Inferior parietal cortex (tissue), 1 donor: Measurements from ENCODE around the gene XPO6.

Source experiments
- DNase-seq: peaks from one replicate; pipeline ENCODE4 v3.0.0-alpha.2; 2016; ENCODE audit errors: extremely low spot score

XPO6 gene

DNA sequence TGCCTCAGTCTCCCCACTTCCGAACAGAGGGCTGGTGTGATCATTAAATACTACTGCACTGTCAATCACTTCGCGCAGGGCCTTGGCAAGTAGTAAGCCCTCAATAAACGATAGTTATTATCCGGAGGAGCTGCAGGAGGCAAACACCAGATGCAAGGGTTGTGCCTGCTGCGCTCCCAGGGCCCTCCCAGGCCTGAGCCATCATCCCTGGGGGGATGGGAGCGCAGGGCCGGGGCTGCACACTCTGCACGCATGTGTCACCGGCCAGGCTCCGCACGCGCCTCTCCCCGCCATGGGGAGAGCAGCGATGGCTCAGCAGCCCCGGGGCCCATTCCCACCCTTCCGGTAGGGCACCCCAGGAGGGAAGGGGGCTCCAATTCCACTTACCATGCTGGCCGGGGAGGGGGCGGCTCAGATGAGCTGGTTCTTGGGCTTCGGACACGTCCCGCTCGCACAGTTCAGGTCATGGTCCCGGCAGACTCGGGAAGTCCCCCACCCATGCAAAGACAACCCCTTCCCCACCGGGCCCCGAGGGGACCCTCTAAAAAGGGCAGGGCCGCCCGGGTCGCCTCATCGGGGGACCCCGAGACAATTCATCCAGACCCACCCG, 681 bp downstream of the XPO6 start:
- no peak for DNase-seq

DNA sequence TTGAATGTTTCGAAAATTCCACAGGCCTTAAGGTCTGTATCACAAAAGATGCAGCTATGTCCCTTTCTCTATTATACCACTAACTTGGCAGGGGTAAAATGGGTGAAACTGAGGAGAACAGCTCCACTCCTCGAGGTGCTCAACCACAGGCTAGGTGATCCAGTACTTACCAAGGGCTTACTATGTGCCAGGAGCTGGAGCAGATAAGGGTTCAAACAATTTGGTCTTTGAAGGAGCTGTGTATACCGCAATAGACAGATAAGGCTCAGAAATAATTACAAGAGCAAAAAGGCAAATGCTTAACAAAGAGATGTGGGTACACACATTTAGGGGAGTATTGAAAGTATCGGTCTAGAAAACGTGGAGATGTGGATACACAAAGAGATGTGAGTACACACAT, 1.5 kb downstream of the XPO6 start:
- no peak for DNase-seq

DNA sequence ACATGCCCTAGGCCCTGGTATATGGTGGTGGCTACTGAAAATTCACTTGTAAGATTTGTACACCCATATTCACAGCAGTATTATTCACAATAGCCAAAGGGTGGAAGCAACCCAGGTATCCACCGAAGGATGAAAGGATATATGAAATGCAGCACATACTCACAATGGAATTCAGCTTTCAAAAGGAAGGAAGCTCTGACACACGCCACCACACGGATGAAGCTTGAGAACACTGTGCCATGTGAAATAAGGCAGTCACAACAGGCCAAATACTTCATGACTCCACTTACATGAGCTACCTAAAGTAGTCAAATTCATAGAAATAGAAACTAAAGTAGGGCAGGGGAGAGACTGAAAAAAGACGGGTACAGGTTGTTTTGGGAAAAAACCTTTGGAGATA, 2.9 kb downstream of the XPO6 start:
- no peak for DNase-seq

DNA sequence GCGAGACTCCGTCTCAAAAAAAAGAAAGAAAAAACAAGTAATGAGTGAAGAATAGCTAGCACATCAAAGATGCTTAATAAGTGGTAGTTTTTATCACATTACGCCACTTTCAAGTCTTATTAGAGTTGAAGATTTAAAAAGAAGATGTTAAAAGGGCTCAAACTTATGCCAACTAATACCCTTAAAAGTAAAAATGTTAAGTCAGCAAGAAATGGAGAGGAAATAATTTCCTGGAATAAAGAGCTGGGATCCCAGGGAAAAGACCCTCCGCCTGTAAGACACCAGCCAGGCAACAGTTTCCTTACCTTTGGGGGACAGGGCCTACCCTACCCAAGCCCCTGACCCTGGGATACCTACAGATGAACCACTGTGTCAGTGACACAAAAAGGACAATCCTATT, 3.6 kb downstream of the XPO6 start:
- DNase-seq = no peak

DNA sequence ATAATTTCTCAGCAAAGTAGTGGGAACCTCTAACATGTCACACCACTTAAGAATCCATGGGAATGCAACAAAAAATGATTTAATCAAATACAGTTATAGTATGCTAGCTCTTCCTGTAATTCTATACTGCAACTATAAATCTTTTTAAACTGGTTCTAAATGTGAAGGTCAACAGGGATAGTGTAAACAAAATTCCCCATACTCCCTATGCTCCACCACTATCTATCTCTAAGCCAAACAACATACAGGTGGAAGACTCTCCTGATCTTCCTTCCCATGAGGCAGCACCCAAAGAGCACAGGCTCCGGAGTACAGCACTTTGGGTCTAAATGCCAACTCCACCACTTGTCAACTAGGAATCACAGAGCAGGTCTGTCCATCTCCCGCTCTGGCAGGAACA, 4.4 kb downstream of the XPO6 start:
- DNase-seq = no peak

DNA sequence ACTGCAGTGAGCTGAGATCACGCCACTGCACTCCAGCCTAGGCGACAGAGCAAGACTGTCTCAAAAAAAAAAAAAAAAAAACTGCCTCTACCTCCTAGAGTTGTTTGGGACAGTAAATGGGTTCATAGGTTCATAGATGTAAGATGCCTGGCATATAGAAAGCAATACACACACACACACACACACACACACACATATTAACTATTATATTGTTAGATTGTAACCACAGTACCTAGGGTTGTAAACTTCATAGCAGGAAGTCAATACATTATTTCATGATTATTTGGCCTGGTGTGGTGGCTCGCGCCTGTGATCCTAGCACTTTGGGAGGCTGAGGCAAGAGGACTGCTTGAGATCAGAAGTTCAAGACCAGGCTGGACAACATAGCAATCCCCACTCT, 5.8 kb downstream of the XPO6 start:
- no peak for DNase-seq

DNA sequence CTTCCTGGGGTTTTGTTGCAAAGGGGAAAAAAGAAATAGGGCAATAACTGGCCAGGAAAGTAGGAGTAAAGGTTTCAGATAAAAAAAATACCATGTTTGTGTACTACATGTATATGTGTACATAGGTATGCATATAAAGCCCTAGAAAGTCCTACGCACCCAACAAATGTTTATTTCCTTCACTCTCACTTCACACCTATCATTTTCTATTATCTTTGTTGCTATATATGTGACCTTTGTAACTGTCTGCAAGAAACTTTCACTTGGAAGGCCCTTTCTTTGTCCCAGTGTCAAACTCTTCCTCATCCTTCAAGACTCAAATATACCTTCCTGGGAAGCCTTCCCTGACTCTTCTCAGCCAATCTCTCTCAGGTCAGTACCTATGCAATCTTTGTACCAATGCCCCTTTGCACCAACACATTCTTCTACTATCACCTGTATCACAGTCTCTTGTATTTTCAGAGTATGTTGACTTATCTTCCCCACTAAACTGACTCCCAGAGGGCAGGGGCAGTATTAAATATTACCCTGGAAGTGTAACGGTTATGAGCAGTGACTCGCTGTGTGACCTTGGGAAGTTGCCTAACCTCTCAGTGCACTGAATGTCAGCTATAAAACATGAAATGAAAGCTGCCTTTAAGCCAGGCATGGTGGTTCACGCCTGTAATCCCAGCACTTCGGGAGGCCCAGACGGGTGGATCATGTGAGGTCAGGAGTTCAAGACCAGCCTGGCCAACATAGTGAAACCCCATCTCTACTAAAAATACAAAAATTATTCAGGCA, 6.5 kb downstream of the XPO6 start:
- DNase-seq = no peak

DNA sequence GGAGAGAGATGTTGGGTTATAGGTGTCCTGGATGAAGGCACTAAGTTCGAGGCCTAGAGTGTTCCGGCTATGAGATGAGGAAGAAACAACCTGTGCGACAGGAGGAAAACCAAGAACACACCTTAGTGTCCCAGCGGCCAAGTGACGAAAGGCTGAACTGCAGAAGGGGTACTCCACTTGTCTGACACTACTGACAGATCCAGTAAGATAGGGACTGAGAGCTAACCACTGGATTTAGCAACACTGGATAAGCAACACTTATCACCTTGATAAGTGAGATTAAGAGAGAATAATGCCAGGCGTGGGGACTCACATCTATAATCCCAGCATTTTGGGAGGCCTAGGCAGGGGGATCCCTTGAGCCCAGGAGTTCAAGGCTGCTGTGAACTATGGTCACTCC, 7.1 kb downstream of the XPO6 start:
- no peak for DNase-seq

DNA sequence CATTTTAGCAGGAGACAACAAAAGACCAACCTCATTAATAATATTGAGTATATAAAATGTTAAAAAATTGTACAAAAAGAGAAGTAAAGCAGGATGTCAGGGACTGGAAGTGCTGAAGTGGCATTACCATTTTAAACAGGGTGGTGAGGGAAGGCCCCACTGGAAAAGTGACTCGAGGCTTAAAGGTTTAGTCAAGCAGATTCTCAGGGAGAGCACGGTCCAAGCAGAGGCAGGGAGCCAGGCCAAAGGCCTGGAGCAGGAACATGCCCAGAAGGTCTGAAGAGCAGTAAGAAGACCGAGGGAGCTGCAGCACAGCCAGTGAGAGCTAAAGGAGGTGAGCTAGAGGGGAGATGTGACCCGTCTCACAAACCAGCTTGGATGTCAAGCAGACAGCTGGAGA, 7.6 kb downstream of the XPO6 start:
- no peak for DNase-seq

DNA sequence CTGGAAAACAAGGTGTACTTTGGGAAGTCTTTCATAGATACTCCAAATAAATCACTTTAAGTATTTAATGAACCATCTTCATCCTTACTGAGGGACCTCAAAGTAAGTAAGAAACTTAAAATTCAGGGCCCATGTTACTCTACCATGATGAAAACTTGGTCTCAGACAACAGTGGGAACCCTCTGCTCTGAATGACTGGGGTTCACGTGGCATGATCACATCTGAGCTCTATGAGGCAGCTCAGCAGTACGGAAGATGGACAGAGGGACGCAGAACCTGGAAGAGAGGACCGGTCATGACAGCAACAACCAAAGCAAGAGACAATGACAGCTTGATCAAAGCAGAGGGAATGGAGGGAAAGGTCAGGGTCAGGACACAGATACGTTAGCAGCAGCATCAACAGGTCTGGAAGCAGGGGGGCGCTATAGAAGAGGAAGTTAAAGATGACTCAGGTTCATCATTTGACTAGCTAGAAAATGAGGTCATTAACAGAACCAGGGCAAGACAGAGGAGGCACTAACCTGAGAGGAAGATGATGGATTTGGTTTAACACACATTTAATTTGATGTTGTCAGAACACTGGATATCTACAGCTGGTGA, 9.5 kb downstream of the XPO6 start:
- no peak for DNase-seq

DNA sequence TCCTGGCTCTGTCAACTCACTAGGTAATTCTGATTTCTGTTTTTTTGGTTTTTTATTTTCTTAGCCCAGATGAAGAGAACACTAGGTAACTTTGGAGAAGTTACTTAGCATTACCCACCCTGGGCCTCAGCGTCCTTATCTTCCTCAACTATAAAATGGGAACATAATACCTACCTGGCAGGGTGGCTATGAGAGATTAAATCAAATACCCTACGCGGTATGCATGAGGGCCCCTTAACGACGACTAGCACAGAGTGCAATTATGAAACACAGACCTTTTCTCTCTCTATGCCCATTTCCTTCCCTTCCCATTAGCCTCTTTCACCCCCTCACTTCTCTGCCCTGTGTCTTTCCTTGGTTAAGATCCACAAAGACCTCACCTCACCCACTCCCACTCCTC, 11.1 kb downstream of the XPO6 start:
- no peak for DNase-seq

DNA sequence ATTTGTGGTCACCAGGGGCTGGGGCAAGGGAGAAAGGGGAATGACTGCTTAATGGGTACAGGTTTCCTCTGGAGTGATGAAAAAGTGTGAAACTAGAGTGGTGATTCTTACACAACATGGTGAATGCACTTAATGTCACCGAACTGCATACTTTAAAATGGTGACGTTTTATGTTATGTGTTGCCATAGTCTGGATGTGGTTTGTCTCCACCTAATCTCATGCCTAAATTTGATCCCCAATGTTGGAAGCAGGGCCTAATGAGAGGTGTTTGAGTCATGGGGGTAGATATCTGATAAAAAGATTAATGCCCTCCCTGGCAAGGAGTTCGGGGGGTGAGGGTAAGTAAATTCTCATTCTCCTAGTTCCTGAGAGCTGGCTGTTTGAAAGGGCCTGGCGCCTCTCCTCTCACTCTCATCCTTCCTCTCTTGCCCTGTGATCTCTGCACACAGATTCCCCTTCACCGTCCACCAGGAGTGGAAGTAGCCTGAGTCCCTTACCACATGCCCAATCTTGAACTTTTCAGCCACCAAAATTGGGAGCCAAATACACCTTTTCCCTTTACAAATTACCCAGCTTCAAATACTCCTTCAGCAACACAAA, 15.3 kb downstream of the XPO6 start:
- DNase-seq = no peak

DNA sequence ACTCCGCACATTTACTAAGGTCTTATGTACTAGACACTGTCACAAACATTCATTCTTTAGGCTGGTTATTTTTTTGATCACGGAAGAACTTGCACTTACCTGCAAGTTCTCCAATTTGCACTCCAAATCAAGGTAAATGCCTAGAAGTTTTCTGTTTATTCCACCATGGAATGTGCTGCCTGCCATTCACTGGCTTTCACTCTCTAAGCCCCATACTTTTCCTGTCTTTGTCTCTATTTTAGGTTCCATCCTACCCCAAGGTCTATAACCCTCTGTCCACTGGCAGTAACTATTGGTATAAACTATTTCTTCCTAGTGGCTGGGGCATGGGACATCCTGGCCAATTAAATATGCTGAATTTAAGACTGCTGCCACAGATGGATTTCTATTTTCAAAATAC, 15.9 kb downstream of the XPO6 start:
- no peak for DNase-seq

DNA sequence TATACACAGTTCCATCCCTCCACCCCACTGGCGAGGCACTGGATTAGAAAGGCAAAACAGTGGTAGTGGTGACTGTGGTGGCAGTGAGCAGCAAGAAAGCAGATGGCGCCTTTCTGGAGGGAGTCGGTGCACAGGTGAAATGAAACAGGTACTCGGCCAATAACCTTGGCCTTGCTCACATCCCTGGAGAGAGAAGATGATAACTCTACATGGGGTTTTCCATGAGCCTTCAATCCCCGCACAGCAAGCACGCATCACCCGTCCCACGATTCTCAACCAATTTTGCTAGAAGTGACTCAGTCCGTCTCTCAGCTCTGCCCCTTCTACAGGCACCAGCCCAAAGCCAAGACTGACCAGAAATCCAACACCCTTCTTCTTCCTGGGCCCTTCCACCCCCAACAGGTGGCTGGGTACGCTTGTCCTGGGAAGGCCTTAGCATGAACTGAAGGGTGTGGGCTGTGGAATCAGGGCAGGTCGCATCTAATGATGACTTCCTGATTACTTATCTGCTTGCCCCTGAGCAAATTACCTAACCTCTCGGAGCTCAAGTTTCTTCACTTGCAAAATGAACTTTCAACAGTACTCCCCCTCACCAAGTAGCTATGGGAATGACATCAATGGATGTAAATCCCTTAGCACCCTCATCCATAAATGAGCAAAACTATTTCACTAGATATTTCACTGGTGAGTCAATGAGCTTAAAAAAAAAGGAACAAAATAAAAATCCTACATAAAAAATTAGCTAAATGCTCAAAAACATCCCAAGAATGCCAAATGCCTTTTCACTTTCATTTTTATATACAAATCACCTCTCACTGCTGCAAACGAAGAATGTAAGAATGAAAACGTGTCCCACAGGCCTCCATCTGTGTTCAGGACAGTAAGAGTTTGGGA, 18.0 kb downstream of the XPO6 start:
- DNase-seq = no peak

DNA sequence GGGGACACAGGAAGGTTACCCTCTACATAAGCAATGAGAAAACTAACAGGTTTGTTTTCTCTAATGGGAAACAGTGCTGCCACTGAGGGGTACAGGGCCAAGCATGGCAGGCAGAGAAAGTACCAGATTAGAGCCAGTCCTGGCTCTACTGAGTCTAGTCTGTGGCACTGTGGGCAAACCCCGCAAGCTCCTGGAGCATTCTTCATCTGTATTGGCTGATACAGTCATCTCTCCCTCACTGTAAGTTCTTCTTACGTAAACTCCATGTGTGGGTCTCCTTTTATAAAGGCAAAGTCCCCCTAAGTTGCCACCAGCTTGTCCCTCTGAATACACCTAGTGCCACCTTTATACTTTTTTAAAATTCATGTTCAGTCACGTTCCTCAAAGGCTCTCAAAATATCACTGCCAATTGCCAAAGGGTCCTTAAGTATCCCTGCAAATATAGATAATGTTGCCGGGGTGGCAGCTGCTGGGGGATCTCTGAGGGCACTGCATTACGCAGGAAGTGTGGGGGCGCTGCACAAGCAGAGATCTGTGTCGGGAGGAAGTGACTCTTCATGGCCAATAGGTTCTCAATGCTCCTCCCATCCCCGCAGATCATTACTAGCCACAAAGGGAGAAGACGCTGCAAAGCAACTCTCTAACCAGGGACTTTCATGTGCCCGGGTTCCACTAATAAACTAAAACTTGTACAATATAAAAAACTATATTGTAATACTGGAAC, 18.8 kb downstream of the XPO6 start:
- DNase-seq = no peak

DNA sequence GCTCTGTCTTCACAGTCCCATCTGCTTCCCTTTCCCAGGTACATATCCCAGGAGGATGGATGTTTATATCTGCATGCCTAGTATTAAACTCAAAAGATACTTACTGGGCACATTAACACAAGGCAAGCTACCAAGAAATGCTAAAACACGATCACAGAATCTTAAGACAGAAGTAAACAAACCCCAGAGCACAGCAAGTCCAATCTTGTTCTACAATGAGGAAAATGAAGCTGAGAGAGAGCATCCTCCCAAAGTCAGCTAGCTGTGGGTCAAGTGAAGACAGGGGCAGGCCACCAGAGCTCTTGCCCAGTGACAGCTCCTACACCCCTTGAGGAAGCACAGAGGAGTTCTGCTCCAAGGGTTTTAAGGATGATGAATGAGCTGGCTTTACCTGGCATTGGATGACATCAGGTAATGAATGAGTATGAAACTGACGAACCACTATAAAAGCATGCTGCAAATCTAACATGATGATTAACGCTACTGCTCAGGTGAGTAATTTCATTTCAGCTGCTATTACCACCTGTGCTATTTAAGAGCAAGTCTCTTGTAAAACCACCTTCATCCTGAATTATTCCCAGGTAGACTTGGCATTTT, 20.3 kb downstream of the XPO6 start:
- DNase-seq = peak; percentile 36

DNA sequence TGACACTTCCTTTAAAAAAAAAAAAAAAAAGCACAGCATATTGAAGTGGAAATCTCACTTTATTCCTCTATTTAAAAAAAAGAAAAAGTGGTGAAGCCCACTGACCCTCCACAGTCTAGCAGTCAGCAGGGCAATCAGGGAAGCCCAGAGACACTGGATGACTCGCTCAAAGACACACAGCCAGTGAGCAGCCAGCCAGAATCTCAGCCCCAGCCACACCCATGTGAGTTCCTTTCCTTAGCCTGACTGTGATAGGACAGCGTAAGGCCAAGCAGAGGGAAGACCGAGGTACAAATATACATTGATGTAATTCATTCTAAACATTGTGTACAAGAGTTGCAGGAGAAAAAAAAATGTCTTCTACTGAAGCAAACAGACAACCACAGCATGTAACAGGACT, 22.5 kb downstream of the XPO6 start:
- no peak for DNase-seq

DNA sequence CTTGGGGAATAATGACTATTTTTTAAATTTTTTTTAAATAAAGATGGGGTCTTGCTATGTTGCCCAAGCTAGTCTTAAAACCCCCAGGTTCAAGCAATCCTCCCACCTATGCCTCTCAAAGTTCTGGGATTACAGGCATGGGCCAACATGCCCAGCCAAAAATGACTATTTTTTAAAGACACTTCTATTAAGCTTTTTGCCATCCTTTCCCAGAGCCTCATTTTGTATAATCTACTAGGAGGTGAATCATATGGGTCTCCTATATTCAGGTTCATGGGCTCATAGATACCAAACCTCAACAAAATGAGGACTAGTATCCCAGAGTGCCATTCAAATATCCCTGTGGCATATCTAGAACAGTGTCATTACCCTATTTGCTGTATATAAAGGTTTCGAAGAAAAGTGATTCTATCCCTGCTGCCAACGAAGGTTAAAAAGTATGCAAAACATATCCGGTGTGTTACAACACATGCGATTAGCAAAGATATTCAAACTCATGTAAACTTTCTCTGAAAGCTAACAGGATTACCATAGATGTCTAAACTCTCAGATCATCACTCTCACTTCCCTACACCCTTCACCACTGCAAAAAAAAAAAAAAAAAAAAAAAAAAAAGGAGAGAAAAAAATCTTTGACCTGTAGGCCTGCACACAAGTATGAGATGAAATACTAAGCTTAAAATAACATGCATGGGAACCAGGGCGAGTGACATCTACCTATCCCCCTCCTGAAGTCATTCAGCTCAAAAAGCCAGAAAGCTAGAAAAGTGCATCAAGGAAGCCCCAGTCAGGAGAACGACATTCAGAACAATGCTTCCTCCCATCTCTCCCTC, 23.5 kb downstream of the XPO6 start:
- DNase-seq = no peak

DNA sequence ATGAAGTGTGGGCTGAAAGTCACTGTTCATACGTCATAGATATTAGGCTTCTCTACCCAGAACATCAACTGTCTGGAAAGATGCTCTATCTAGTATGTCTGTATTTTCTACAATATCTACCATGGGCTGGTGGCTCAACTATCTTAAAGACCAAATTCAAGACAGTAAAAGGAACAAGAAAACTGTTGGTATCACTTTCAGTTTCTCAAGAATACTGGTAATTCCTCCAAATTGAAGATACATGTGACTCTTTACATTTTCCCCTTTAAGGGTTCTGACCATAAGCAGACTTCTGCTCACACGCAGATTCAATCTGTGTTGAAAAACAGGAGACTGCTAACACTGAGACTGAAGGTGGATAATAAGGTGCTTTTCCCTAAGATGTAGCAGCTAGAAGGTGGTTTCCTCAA, 24.2 kb downstream of the XPO6 start:
- no peak for DNase-seq

DNA sequence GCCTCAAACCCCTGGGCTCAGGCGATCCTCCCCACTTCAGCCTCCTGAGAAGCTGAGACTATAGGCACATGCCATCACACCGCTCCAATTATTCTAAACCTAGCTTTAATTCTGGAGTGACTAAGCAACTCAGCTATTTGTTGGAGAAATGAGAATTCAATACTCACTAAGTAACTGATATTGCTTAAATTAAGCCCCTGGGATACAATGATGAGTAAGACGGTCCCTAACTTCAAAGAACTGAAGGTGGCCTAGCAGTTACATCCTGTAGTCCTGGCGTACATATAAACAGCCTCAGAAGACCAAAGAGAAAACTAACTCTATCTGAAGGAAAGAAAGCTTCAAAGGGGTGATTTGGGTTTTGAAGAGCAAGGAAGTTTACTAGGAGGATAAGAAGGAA, 25.0 kb downstream of the XPO6 start:
- DNase-seq = no peak
